PFSK-1 (cell line): ENCODE measurements around the gene L3MBTL4.

Source experiments
- FOXP2 ChIP-seq: optimal IDR thresholded peaks from 2 replicates; pipeline ENCODE3; 2011; ENCODE audit warnings: borderline replicate concordance, control low read depth, inconsistent platforms; ENCODE audit not compliant: insufficient read depth; ENCODE audit errors: extremely low read length, extremely low read depth
- POLR2AphosphoS5 ChIP-seq: IDR thresholded peaks from 2 replicates; pipeline ENCODE4 v1.6.1; 2012; ENCODE audit warnings: low read depth, mild to moderate bottlenecking, control low read depth, low read length, moderate library complexity
- REST ChIP-seq, 2 experiments: IDR thresholded peaks; 2 replicates each; pipeline versions ENCODE4 v1.6.1 to v1.8.0; 2011 to 2012; ENCODE audit warnings: low read depth in 2 of 2, low read length in 2 of 2, control low read depth in 1 of 2, inconsistent platforms in 1 of 2, mild to moderate bottlenecking in 1 of 2, moderate library complexity in 1 of 2; ENCODE audit not compliant: insufficient read depth in 1 of 2
- SIN3A ChIP-seq: IDR thresholded peaks from 2 replicates; pipeline ENCODE4 v1.6.1; 2012; ENCODE audit warnings: mild to moderate bottlenecking, low read length, moderate library complexity, borderline replicate concordance; ENCODE audit not compliant: insufficient read depth
- TAF1 ChIP-seq: IDR thresholded peaks from 2 replicates; pipeline ENCODE4 v1.6.1; 2012; ENCODE audit warnings: low read length, control low read depth, borderline replicate concordance; ENCODE audit not compliant: insufficient read depth

The L3MBTL4 gene

DNA sequence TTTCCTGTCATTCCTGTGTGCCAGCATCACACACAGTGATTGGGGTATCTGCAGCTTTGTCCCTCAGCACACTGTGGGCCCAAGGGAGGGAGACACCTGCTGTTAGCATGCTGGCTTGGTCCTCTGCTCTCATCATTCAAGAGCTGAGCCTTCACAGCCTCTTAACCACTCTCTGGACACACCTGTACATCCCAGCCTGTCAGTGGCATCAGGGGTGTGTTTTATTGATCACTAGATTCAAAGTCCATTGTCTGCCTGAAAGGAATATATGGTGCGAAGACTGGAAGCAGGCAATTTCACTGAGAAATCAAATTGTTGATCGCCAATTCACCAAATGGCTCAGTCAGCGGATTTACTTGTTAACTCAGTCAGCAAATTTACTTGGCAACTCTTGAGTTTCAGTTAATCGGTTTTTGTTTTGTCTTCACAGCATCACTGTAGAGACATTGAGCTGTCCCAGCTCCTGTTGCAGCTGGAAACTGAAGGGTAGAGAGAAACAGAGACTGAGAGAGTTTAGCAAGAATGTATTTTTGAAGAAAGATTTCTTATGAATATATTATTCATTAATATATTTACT is 463.1 kb downstream of the L3MBTL4 start:
- TF ChIP-seq FOXP2 = no peak
- TF ChIP-seq POLR2AphosphoS5 = no peak
- no peak for TF ChIP-seq SIN3A
- TF ChIP-seq REST (IDR thresholded peaks at IDR 0.05; ENCODE audit: insufficient read depth in 1 of 2, low read depth in 2 of 2, low read length in 2 of 2) = no peak
- TF ChIP-seq TAF1 = no peak

- TF ChIP-seq SIN3A = no peak
- TF ChIP-seq FOXP2 = no peak
- TF ChIP-seq POLR2AphosphoS5 = no peak
- no peak for TF ChIP-seq REST (IDR thresholded peaks at IDR 0.05; ENCODE audit: insufficient read depth in 1 of 2, low read depth in 2 of 2, low read length in 2 of 2)
- TF ChIP-seq TAF1 = no peak
Measured at GRCh38 chr18:5948781-5949180, 465.9 kb downstream of the L3MBTL4 start.

DNA sequence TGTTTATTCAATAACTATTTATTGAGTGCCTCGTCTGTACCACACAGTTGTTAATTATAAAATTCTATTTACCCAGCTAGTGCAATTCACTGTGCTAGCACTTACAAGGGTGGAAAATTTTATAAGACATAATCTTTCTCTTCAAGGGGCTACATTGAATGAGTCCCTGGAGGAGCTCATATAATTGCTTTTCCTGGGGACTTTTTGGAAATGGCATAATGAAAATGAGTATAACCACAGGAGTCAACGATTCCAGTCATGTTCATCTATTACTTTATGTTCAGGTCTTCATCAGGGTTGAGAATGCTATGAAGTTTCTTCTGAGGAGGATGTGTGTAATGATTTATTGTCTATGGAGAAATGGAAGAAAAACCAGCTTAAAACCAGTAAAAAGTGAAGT is 466.5 kb downstream of the L3MBTL4 start:
- TF ChIP-seq FOXP2 = no peak

GRCh38 chr18:5944448-5944847 is 470.3 kb downstream of the L3MBTL4 start:
- TF ChIP-seq FOXP2 = no peak
- TF ChIP-seq TAF1 = no peak
- no peak for TF ChIP-seq POLR2AphosphoS5
- no peak for TF ChIP-seq SIN3A
- TF ChIP-seq REST (IDR thresholded peaks at IDR 0.05; ENCODE audit: insufficient read depth in 1 of 2, low read depth in 2 of 2, low read length in 2 of 2) = no peak

- no peak for TF ChIP-seq POLR2AphosphoS5
- no peak for TF ChIP-seq TAF1
- TF ChIP-seq SIN3A = no peak
- TF ChIP-seq REST (IDR thresholded peaks at IDR 0.05; ENCODE audit: insufficient read depth in 1 of 2, low read depth in 2 of 2, low read length in 2 of 2) = no peak
- TF ChIP-seq FOXP2 = no peak
Measured at GRCh38 chr18:5943514-5943913, 471.2 kb downstream of the L3MBTL4 start.
